LNCaP clone FGC (cell line): Measurements from ENCODE around the gene CHST13.

Experiments used
- DNase-seq: peaks from one replicate; pipeline ENCODE4 v3.0.0-alpha.2; 2011; ENCODE audit warnings: low read depth
- H3K4me3 ChIP-seq: 2 replicates; pipeline ENCODE4 v1.5.1; 2011; ENCODE audit warnings: mild to moderate bottlenecking, low read depth, low read length, control low read depth
- CTCF ChIP-seq: IDR thresholded peaks from 2 replicates; pipeline ENCODE4 v1.5.1; 2012; ENCODE audit warnings: mild to moderate bottlenecking; ENCODE audit not compliant: control insufficient read depth, insufficient read depth; ENCODE audit errors: extremely low read depth

CHST13 gene

GRCh38 chr3:126494204-126494969 lies 29.6 kb upstream of the CHST13 start:
- no peak overlapping the region for H3K4me3 ChIP-seq
- TF ChIP-seq CTCF = no peak
- DNase-seq = no peak

- no peak for DNase-seq
- H3K4me3 ChIP-seq = no peak overlapping the region
- no peak for TF ChIP-seq CTCF
Observed at GRCh38 chr3:126494970-126495230, 29.1 kb upstream of the CHST13 start.

- TF ChIP-seq CTCF = no peak
- no peak for DNase-seq
- no peak overlapping the region for H3K4me3 ChIP-seq
Observed at GRCh38 chr3:126495786-126496185, 28.2 kb upstream of the CHST13 start.

GRCh38 chr3:126496894-126497850 lies 26.8 kb upstream of the CHST13 start:
- TF ChIP-seq CTCF = no peak
- DNase-seq = no peak
- H3K4me3 ChIP-seq = no peak overlapping the region

- TF ChIP-seq CTCF = no peak
- no peak for DNase-seq
- no peak overlapping the region for H3K4me3 ChIP-seq
Observed at GRCh38 chr3:126497956-126498355, 26.0 kb upstream of the CHST13 start.

GRCh38 chr3:126498461-126498860 lies 25.5 kb upstream of the CHST13 start:
- TF ChIP-seq CTCF = no peak
- no peak for DNase-seq
- no peak overlapping the region for H3K4me3 ChIP-seq

- no peak for DNase-seq
- no peak for TF ChIP-seq CTCF
- H3K4me3 ChIP-seq = no peak overlapping the region
Observed at GRCh38 chr3:126498929-126499328, 25.0 kb upstream of the CHST13 start.
